Rectal smooth muscle tissue (tissue), 1 donor: Measurements from ENCODE around the gene EXPH5.
"Not testable (repeated sequence)": the region's sequence is repeated elsewhere in the genome, so short reads cannot be mapped to it uniquely, and the experiment has no call there.

Experiments used
- H3K27ac ChIP-seq: one replicate; pipeline ENCODE4 v1.7.0; 2013; ENCODE audit warnings: low read depth, low read length, inconsistent platforms
- H3K27me3 ChIP-seq: one replicate; pipeline ENCODE4 v1.7.0; 2013; ENCODE audit warnings: low read length; ENCODE audit not compliant: control insufficient read depth, insufficient read depth
- H3K36me3 ChIP-seq: one replicate; pipeline ENCODE4 v1.7.0; 2013; ENCODE audit warnings: low read length; ENCODE audit not compliant: control insufficient read depth, insufficient read depth
- H3K4me1 ChIP-seq: one replicate; pipeline ENCODE4 v1.7.0; 2013; ENCODE audit warnings: low read length; ENCODE audit not compliant: control insufficient read depth, insufficient read depth
- H3K4me3 ChIP-seq: one replicate; pipeline ENCODE4 v1.7.0; 2013; ENCODE audit warnings: low read length
- H3K9ac ChIP-seq: one replicate; pipeline ENCODE4 v1.7.0; 2013; ENCODE audit warnings: low read length

Gene EXPH5

GRCh38 chr11:108593923-108594434 lies 411 bp upstream of the EXPH5 start:
- no peak overlapping the region for H3K27ac ChIP-seq

GRCh38 chr11:108592591-108593213 lies 866 bp downstream of the EXPH5 start:
- H3K4me1 ChIP-seq, result no peaks in the 10 kb centered on the region
- H3K4me3 ChIP-seq, result peak overlapping the region; percentile 82
- H3K9ac ChIP-seq, result no peak overlapping the region
- H3K27ac ChIP-seq, result no peak overlapping the region
- H3K36me3 ChIP-seq, result no peaks in the 10 kb centered on the region
- no peaks in the 10 kb centered on the region for H3K27me3 ChIP-seq

More at GRCh38 chr11:108593923-108594434, 411 bp upstream of the EXPH5 start:
- no peak overlapping the region for H3K9ac ChIP-seq
- H3K4me1 ChIP-seq, result no peaks in the 10 kb centered on the region
- no peaks in the 10 kb centered on the region for H3K36me3 ChIP-seq
- H3K4me3 ChIP-seq, result peak overlapping the region; percentile 82
- no peaks in the 10 kb centered on the region for H3K27me3 ChIP-seq

GRCh38 chr11:108591893-108592292 lies 1.7 kb downstream of the EXPH5 start:
- no peak overlapping the region for H3K27ac ChIP-seq
- H3K4me3 ChIP-seq, result peak overlapping the region; percentile 82
- no peaks in the 10 kb centered on the region for H3K27me3 ChIP-seq
- no peak overlapping the region for H3K9ac ChIP-seq
- no peaks in the 10 kb centered on the region for H3K36me3 ChIP-seq
- H3K4me1 ChIP-seq, result no peaks in the 10 kb centered on the region

GRCh38 chr11:108589136-108589535 lies 4.4 kb downstream of the EXPH5 start:
- no peaks in the 10 kb centered on the region for H3K27me3 ChIP-seq
- no peak overlapping the region for H3K9ac ChIP-seq
- H3K27ac ChIP-seq, result no peak overlapping the region
- H3K36me3 ChIP-seq, result no peaks in the 10 kb centered on the region
- H3K4me1 ChIP-seq, result no peaks in the 10 kb centered on the region
- no peak overlapping the region for H3K4me3 ChIP-seq

GRCh38 chr11:108588287-108588686 lies 5.3 kb downstream of the EXPH5 start:
- Histone ChIP-seq H3K27ac (no peak overlapping the region), H3K4me1 (no peaks in the 10 kb centered on the region), H3K9ac (no peak overlapping the region), H3K4me3 (no peak overlapping the region), H3K36me3 (no peaks in the 10 kb centered on the region), H3K27me3 (no peaks in the 10 kb centered on the region)

GRCh38 chr11:108587109-108587508 lies 6.5 kb downstream of the EXPH5 start:
- no peak overlapping the region for H3K4me3 ChIP-seq
- H3K36me3 ChIP-seq, result no peaks in the 10 kb centered on the region
- H3K27me3 ChIP-seq, result no peaks in the 10 kb centered on the region
- no peak overlapping the region for H3K27ac ChIP-seq
- no peaks in the 10 kb centered on the region for H3K4me1 ChIP-seq
- no peak overlapping the region for H3K9ac ChIP-seq

- no peaks in the 10 kb centered on the region for H3K4me1 ChIP-seq
- no peaks in the 10 kb centered on the region for H3K27me3 ChIP-seq
- no peak overlapping the region for H3K27ac ChIP-seq
- H3K36me3 ChIP-seq, result no peaks in the 10 kb centered on the region
- no peak overlapping the region for H3K9ac ChIP-seq
- H3K4me3 ChIP-seq, result no peak overlapping the region
Observed at GRCh38 chr11:108586600-108586999, 7.0 kb downstream of the EXPH5 start.

- H3K4me3 ChIP-seq, H3K36me3 ChIP-seq, H3K27me3 ChIP-seq, H3K9ac ChIP-seq, H3K4me1 ChIP-seq, H3K27ac ChIP-seq: not testable (repeated sequence)
Observed at GRCh38 chr11:108586185-108586584, 7.4 kb downstream of the EXPH5 start.

GRCh38 chr11:108584973-108585372 lies 8.6 kb downstream of the EXPH5 start:
- Histone ChIP-seq H3K36me3 (no peaks in the 10 kb centered on the region), H3K4me3 (no peak overlapping the region), H3K27me3 (no peaks in the 10 kb centered on the region), H3K27ac (no peak overlapping the region), H3K9ac (no peak overlapping the region), H3K4me1 (no peaks in the 10 kb centered on the region)

- no peak overlapping the region for H3K27ac ChIP-seq
- H3K36me3 ChIP-seq, result no peaks in the 10 kb centered on the region
- no peaks in the 10 kb centered on the region for H3K27me3 ChIP-seq
- no peak overlapping the region for H3K9ac ChIP-seq
- H3K4me3 ChIP-seq, result no peak overlapping the region
- no peaks in the 10 kb centered on the region for H3K4me1 ChIP-seq
Observed at GRCh38 chr11:108580645-108581044, 12.9 kb downstream of the EXPH5 start.

- H3K36me3 ChIP-seq, result no peaks in the 10 kb centered on the region
- H3K4me1 ChIP-seq, result no peaks in the 10 kb centered on the region
- no peak overlapping the region for H3K4me3 ChIP-seq
- no peak overlapping the region for H3K27ac ChIP-seq
- no peak overlapping the region for H3K9ac ChIP-seq
- H3K27me3 ChIP-seq, result no peaks in the 10 kb centered on the region
Observed at GRCh38 chr11:108580043-108580442, 13.5 kb downstream of the EXPH5 start.

- Histone ChIP-seq H3K36me3 (no peaks in the 10 kb centered on the region), H3K4me3 (no peak overlapping the region), H3K9ac (no peak overlapping the region), H3K4me1 (no peaks in the 10 kb centered on the region), H3K27me3 (no peaks in the 10 kb centered on the region), H3K27ac (no peak overlapping the region)
Observed at GRCh38 chr11:108576523-108576922, 17.0 kb downstream of the EXPH5 start.

GRCh38 chr11:108574675-108575074 lies 18.9 kb downstream of the EXPH5 start:
- H3K9ac ChIP-seq, result no peak overlapping the region
- H3K36me3 ChIP-seq, result no peaks in the 10 kb centered on the region
- no peaks in the 10 kb centered on the region for H3K27me3 ChIP-seq
- H3K4me3 ChIP-seq, result no peak overlapping the region
- H3K27ac ChIP-seq, result no peak overlapping the region
- no peaks in the 10 kb centered on the region for H3K4me1 ChIP-seq
